Measurements from ENCODE around the gene FCHO1.

The FCHO1 gene

GRCh38 chr19:17834350-17835181 is 83.3 kb downstream of the FCHO1 start:
- DNase-seq: no peak

GRCh38 chr19:17835182-17836006 is 84.1 kb downstream of the FCHO1 start:
- no peak for DNase-seq

GRCh38 chr19:17836530-17836929 is 85.3 kb downstream of the FCHO1 start:
- DNase-seq: no peak

- DNase-seq: no peak
Observed at GRCh38 chr19:17837972-17838371, 86.7 kb downstream of the FCHO1 start.
